Measurements from ENCODE around the gene SSUH2. TPM values are rescaled to one million over a fixed set of nuclear protein-coding genes. Genes with fewer than 3 reads are reported as not detected.

The SSUH2 gene
- total and polyA plus RNA-seq, 2 of the 13 experiments (the other 11 are each of a cell fraction or from before 2014, with no cell fraction given), result 38.1 to 136 TPM

DNA sequence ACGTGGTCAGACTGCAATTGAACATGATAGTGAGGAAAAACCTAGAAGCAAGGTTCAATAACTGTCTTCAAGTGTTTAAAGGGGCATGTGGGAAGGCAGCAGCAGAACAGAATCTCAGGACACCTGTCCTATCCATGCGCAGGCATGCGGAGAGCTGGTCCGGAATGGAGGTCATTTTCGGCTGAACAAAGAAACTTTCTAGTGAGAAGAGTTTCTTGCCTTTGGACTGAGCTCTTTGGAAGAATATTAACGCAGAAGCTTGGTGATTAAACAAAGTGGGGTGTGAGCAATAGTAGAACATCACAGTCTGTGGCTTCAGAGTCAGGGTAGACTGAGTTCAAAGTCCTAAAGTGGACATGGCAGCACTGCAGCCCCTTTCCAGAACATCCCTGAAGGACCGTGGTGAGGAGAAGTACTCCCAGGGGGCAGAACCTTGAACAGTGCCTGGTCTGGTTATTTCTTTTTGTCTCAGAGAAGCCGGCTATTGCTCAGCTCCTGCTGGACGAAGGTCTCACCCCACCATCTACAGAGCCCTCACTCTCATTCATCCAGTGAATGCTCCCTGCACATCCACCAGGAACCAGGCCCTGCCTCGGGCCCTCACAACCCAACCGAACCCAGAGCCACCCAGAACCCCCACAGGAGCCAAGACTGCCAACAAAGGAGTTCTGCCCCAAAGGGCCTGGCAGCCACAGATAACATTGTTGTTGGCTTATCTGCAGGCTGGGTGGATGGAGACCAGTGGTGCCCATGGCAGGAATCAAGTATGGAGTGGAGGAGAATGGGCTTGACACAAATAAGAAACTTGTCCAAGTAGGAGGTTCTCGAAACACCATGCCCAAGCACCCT lies 2.8 kb upstream of the SSUH2 start (continued):
- TF ChIP-seq, protein P1, sequence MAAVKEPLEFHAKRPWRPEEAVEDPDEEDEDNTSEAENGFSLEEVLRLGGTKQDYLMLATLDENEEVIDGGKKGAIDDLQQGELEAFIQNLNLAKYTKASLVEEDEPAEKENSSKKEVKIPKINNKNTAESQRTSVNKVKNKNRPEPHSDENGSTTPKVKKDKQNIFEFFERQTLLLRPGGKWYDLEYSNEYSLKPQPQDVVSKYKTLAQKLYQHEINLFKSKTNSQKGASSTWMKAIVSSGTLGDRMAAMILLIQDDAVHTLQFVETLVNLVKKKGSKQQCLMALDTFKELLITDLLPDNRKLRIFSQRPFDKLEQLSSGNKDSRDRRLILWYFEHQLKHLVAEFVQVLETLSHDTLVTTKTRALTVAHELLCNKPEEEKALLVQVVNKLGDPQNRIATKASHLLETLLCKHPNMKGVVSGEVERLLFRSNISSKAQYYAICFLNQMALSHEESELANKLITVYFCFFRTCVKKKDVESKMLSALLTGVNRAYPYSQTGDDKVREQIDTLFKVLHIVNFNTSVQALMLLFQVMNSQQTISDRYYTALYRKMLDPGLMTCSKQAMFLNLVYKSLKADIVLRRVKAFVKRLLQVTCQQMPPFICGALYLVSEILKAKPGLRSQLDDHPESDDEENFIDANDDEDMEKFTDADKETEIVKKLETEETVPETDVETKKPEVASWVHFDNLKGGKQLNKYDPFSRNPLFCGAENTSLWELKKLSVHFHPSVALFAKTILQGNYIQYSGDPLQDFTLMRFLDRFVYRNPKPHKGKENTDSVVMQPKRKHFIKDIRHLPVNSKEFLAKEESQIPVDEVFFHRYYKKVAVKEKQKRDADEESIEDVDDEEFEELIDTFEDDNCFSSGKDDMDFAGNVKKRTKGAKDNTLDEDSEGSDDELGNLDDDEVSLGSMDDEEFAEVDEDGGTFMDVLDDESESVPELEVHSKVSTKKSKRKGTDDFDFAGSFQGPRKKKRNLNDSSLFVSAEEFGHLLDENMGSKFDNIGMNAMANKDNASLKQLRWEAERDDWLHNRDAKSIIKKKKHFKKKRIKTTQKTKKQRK (IDR thresholded peaks at IDR 0.05; ENCODE audit: low read length), result no peak
- TF ChIP-seq RFX3 (CRISPR knock-in tag; IDR thresholded peaks at IDR 0.05) (no peak), ZNF598 (CRISPR knock-in tag; IDR thresholded peaks at IDR 0.05; ENCODE audit: borderline replicate concordance) (no peak), REXO4 (CRISPR knock-in tag; IDR thresholded peaks at IDR 0.05; ENCODE audit: borderline replicate concordance) (no peak), PHF8 (CRISPR knock-in tag; IDR thresholded peaks at IDR 0.05) (peak; percentile 31; the same call in 1 of the 2 replicates), ZBTB7B (CRISPR knock-in tag; IDR thresholded peaks at IDR 0.05) (peak; percentile 67; the same call in 1 of the 2 replicates)

DNA sequence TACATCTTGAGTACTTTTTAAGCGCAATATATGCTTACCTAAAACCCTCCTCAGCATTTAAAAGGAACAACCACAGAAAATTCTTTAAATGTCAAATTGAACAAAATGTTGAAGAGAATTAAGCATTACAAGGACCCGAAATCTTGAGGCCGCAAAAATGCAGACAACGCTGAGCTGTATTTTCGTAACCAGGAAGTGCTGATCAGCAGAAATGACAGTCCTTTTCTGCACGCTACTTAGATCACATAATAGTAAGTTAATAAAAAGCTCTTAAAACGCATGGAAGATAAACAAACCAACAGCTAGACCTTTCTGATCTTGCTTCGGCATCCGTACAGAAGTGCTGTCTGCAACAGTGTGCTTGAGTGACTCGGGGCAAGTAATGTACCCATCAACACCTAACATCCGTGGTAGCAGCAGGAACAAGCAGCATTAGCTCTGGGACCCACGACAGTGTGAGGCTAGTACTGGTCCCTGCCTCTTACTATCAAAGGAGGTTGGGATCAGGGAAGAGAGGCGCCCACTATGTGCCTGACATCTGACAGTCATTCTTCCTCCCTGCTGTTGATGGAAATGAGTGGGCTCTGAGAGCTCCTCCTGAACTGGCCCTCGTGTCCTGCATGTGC lies 1.8 kb upstream of the SSUH2 start:
- no peaks in the 10 kb centered on the region for H3K27me3 ChIP-seq (ENCODE audit: control insufficient read depth in 1 of 2, insufficient read depth in 2 of 2, low read length in 2 of 2)
- no peak for FAIRE-seq
- no peak for ATAC-seq
- peaks cover 100% of the 10 kb centered on the region for H3K4me1 ChIP-seq (ENCODE audit: insufficient read depth, low read length)
- no peak overlapping the region for H2AFZ ChIP-seq (ENCODE audit: low read length)
- peak overlapping the region; percentile 92; the same call in 1 of the 2 replicates for H3K4me2 ChIP-seq (ENCODE audit: low read depth, low read length)
- DNase-seq (ENCODE audit: low spot score), result no peak
- WGBS (ENCODE audit: low lambda C conversion rate), result 96% methylated on average over 14 of the region's 14 CpGs
- H3K4me3 ChIP-seq (replicated peaks in 1 of 3; ENCODE audit: insufficient read depth in 1 of 3, low read depth in 2 of 3, low read length in 3 of 3), result no peak overlapping the region; a peak in 1 of 6 replicates
- peak overlapping the region; percentile 71 for H3K27ac ChIP-seq (ENCODE audit: extremely low read length, insufficient read depth, low read length)
- in situ Hi-C loops (cut with HindIII; ENCODE audit: extremely low pct_ligation_motif_present, low pct_unique_long_range_greater_than_20kb), result no loop called here
- peak overlapping the region; percentile 30 for H3K9ac ChIP-seq (ENCODE audit: insufficient read depth, low read depth, low read length)
- peaks cover 7 to 28% of the 10 kb centered on the region in 2 experiments for H3K36me3 ChIP-seq (replicated peaks in 1 of 2; ENCODE audit: control insufficient read depth in 1 of 2, insufficient read depth in 2 of 2, low read length in 2 of 2)
- ChIA-PET CTCF (ENCODE audit: low intra/inter-chr PET ratio, low total read pairs) (no interaction called here), POLR2A (interaction anchor here (0.9 to 2.1 kb wide), 12 partner anchors 7 to 202 kb away, joined by 3 to 11 read pairs (median 5); partner anchors contain the start of gene OXTR)
- H4K20me1 ChIP-seq (ENCODE audit: insufficient read depth, low read length), result no peaks in the 10 kb centered on the region
- H3K9me3 ChIP-seq (ENCODE audit: low read length), result no peaks in the 10 kb centered on the region
- no TSS peak for BruUV-seq (replicated peaks)
- peaks cover 94% of the 10 kb centered on the region for H3K79me2 ChIP-seq (ENCODE audit: insufficient read depth, low read length)
- intact Hi-C loops (cut with micrococcal nuclease; ENCODE audit: unreplicated experiment), result no loop called here
- TF ChIP-seq MAFK (conservative IDR thresholded peaks at IDR 0.05 in 1 of 2, IDR thresholded peaks at IDR 0.05 in 1 of 2; ENCODE audit: low read length in 2 of 2), result peak; percentile 47 to 53; a peak in 3 of 4 replicates
- TF ChIP-seq ZNF564 (CRISPR knock-in tag; IDR thresholded peaks at IDR 0.05), result 0 out of 2 replicates have a peak, but pooled peaks have one; percentile 6
- TF ChIP-seq MAFF (IDR thresholded peaks at IDR 0.05; ENCODE audit: low read depth, low read length), result peak; percentile 57
- TF ChIP-seq SRY (CRISPR knock-in tag; IDR thresholded peaks at IDR 0.05), result 0 out of 2 replicates have a peak, but pooled peaks have one; percentile 39
- TF ChIP-seq NR2C2 (CRISPR knock-in tag; IDR thresholded peaks at IDR 0.05; ENCODE audit: borderline replicate concordance), result no peak
- peak; percentile 41 for TF ChIP-seq PRPF4 (IDR thresholded peaks at IDR 0.05; ENCODE audit: low read depth, low read length, poor library complexity, severe bottlenecking)

All from HepG2 (cell line).